NCI-H2081 treated with DMSO at 0.1 percent for 48 hours (cell line): ENCODE data around the gene BZW2.
"Not testable (repeated sequence)": the region's sequence is repeated elsewhere in the genome, so short reads cannot be mapped to it uniquely, and the experiment has no call there.

Source experiments
- DNase-seq: peaks from one replicate; lab custom pipeline; 2025; lab: John Stamatoyannopoulos, UW

The BZW2 gene

DNA sequence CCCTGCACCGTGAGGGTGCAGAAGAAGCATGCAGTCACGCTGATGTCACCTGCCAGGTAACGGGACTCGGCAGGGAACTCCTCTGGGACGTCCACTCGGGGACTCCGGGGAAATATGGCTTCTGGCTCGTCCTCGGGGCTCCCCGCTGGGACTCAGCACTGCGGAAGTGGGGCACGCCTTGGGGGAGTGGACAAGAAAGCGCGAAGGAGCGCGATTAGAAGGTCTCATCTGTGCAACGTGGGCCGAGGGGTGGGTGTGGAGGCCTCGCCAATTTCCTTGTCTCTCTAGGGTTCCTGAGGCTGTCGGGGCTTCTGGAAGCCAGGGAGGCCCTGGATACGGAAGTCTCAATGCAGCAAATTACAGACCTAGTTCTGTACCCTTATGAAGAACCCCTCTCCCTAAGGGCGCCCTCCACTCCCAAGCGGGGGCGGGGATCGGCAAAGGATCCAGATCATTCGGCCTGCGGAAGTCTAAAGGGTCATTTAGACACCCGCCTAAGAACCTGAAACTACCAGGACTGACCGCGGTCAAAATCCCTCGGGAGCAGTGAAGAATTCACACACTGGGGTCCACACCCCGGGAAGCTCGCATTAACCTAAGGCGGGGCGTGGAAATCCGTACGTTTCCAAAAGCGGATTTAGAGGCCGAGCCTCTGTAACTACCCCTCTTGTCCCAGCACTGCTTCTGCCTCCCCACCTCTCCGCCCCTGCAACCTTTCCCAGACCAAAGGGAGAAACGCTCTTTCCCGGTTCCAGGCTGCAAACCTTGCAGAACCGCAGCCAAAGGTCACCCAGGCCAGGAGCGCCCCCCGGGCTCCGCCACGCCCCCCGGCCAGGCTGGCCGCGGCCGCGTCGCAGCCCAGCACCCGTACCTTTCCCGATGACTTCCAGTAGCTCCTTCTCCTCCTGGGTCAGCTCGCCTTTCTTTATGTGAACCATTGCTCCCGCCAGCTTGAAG is 1.1 kb upstream of the BZW2 start:
- DNase-seq: no peak

DNA sequence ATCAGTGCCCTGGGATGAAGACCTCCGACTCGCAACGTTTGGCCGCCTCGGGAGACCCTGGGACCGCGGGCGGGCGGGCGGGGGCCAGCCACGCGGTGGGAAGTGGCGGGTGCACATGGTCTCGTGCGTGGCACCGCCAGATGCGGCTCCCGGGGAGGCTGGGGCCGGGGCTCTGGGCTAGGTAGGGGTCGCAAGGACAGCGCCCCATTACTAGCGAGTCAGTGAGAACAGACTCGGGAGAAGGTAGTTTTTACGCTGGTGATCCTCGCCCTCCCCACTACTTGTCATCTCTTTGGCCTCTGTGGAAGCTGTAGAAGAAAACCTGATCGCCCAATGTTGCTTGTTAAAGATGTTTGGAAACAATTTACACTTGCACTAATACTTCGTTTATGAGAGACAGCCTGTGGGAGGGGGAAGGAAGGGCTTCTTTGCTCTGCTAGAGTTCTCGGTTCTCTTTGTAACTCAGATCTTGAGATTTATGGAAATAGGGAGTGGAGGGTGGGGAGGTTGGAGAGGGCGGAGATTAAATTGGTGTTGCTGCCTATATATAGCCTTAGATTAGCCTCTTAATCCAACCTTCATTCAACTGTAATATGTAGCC is 591 bp downstream of the BZW2 start:
- DNase-seq: no peak

DNA sequence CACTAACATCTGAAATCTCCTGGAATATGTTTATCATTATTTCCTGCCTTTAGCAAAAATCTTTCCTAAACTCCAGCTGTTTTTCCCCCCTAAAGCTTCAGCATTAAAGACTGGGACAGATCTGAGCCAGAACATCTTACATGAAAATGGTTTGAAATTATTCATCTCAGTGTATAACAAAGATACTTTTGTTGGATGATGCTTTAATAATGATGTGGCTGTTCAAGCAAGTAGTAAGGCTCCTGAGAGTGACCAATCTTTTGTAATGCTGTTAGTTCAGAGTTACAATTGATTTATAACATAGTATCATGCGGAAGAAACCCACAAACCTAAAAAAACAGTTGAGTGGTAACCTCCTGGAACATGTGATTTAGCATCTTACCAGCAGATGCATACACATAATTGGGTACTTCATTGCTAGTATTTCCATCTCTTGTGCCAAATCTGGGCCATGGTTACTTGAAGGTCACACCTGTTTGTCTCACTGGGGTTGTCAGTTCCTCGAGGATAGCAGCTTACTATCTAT is 1.5 kb downstream of the BZW2 start:
- DNase-seq: no peak

DNA sequence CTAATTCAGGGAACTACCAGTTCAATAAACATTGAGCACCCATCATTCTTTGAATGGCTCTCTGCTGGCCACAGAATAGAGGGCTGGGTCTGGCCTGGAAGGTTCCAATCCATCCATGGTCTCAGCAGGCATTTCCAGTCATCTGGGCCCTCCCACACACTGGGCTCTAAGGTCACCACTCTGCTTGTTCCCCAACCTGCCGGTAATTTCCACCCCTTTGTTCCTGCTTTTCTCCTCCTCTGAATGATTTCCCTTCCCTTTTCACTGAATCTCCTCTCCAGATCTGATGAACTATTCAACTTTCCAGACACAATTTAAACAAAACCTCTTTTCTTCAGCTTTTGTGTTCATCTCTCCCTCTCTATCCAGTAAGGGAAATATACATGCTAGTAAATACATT is 2.6 kb downstream of the BZW2 start:
- no peak for DNase-seq

DNA sequence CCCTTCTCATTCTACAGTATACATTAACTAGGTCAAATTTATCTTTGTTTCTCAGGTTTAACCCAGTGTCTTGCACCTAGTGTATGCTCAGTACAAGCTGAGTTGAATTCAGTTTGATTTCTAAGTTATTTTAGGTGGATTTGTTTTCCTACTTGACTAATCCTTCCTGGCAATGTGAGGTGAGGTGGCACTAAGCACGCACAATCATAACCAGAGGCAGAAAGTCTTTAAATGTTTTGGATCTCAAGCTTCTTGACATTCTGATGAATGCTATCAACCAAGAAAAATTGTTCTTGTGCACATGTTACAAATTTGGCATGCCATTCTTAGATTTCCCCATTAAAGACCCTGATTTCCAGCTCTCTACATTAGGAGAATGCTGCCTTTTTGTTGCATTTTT is 3.2 kb downstream of the BZW2 start:
- no peak for DNase-seq

DNA sequence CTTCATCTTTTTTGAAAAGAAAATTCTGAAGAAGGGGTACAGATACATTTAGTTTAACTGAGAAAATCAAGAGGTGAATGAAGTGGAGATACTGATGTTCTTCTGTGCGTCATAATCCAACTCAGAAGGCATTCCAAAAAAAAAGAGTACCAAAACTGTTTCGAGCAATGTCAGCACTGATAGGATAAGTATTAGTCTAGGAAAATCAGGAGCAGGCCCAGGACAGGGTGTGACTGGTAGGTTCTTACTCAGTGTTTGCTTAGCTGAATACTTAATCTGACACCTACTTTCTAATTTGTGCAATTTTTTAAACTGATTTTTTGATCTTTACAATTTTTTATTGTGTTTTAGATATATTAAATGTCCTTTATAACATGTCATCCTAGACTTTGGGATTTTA is 4.3 kb downstream of the BZW2 start:
- DNase-seq: no peak

DNA sequence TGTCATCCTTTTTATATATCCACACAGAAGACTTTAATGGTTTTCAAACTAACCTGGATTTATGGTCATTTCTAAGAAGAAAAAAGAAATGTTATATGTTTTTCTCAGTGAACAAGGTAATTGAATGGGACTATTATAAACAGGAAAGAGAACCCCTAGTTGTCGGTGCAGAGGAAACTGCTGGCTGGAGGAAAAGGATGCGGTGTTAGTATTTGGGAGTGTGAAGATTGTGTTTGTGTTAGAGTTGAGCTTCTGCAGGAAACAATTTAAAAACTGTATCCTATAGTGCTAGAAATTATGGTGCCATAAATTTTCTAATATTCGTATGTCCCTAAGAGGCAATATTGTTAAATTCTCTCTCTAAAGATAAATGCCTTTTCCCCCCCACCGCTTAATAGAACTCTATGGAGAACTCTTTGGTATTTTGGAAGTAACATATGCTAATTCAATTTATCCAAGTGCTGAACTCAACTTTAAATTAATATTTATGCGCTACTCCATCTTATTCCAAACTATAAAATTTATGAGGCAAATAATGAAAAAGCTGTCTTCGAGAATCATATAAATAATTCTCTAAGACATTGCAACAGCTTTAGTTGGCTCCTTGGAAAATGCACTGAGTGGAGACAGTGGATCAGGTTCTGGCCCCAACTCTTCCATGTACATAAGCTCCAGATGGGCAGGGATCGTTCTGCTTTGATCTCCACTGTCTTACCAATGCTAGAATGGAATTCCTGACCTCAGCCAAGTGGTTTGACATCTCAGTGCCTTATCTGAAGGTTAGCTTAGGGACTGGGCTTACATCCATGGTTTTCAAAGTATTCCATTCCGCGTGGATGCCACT is 5.6 kb downstream of the BZW2 start:
- DNase-seq: no peak

DNA sequence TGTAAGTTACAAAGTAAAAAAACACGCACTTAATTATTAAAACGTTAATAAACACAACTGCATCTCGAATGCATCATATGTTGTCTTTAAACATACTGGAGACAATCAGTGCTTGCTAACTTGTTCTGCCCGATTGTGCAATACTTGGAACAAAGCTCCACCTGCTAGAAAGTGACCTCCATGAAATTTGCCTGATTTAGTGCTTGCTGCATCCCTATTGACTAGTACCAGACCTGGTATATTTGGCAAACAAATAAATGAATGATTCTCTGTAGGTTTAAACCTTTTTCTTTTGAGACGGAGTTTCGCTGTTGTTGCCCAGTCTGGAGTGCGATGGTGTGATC is 6.2 kb downstream of the BZW2 start:
- DNase-seq: no peak

DNA sequence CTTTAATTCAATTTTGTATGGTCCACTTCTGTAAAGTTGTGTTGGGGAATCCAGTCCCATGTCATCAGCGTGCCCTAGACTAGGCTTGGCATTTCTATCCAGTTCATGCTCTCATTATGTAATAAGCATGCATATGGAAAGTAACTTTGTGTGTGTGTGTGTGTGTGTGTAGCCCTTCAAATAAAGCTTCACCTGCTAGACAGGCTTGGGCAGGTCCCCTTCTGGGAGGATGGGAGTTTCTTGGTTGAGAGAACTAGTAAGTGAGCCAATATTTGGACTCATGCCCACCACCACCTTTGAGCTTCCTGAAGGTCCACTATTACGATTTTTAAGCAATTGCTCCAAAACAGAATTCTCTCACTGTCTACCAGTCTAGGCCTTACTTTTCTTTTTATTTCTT is 6.9 kb downstream of the BZW2 start:
- no peak for DNase-seq

DNA sequence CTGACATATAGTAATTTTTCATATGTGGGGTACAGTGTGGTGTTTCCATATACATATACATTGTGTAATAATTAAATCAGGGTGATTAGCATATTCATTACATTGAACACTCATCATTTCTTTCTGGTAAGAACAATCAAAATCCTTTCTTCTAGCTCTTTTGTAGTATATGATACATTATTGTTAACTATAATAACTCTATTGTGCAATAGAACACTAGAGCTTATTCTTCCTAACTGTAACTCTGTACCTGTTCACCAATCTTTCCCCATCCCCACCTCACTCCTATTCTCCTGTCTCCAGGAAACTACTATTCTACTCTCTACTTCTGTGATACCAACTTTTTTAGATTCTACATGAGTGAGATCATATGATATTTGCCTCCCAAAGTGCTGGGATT is 9.4 kb downstream of the BZW2 start:
- DNase-seq: no peak

DNA sequence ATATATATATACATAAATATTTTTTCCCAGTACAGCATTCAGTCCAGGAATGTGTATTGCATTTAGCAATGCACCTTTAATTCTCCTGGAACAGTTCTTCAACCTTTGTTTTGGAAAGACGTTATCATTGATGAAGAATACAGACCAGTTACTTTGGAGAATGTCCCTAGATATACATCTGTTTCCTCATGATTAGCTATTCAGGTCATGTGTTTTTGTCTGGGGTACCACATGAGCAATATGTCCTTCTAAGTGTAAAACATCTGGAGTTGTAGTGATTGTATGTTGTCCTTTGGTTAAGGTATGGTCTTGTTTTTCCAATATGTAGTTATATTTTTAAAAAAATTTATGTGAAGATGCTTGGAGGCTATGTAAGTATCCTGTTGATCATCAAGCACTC is 10.2 kb downstream of the BZW2 start:
- DNase-seq: no peak

DNA sequence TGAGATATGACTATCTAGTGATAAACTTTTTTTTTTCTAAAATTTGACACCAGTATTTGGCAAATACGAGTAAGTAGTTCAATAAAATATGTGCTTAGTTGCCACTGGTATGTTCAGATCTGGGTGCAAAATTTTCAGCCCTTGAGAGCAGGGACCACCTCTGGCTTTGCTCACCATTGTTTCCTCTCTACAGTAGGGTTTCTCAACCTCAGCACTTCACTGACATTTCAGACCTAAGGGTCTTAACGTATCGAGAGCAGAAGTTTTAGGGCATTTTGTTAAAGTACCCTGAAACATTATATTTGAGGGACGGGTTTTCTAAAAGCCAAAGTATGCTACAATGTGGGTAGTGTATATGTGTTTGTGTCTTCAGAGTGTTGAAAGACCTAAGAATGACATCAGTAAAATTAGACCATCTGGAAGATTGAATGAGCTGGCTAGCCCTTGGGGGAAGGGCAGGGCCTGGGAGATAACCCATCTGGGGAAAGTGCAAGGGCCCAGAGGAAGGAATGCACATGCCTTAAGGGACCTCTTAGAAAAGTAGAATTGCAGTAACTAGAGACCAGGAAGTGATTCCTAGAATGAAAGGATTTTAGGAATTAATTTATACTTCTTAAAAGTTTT is 11.8 kb downstream of the BZW2 start:
- DNase-seq: no peak

DNA sequence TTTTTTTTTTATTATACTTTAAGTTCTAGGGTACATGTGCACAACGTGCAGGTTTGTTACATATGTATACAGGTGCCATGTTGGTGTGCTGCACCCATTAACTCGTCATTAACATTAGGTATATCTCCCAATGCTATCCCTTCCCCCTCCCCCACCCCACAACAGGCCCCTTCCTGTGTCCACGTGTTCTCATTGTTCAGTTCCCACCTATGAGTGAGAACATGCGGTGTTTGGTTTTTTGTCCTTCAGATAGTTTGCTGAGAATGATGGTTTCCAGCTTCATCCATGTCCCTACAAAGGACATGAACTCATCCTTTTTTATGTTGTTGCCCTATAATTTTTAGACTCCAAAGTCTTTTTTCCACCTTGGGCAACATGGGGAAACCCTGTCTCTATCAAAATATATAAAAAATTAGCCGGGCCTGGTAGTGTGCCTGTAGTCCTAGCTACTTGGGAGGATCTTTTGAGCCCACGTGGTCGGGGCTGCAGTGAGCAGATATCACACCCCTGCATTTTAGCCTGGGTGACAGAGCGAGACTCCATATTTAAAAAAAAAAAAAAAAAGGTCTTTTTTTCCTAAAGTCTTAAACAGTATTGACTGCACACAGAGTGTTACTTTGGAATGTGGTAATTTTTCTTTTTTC is 14.0 kb downstream of the BZW2 start:
- not testable (repeated sequence) for DNase-seq

DNA sequence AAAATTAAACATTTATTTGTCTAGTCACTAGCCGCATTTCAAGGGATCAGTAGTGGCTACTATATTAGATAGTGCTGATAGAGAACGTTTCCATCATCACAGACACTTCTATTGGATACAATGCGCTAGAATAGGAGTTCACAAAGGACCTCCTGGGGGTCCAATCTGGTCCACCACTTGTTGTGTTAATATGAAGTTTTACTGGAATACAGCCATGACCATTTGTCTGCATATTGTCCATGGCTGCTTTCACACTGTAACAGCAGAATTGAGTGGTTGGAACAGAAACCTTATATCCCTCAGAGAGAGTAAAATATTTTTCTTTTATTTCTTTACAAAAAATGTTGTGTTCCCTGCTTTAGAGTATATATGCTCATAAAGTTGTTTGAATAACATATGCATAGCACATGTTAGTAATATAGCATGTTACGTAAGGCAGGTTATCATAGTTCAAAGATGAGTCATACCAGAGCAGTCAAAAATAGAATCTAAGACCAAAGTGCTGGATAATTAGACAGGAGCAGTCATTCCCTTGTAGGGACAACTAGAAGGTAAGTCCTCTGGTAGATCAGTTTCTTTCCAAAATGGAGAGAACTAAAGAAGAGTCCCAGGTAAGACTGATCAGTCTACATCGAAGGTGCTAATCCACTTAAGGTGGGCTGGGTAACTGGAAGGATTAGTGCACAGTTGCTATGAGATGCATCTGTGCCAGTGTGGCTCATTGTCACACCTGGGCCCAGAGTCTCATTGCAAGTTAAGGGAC is 14.9 kb downstream of the BZW2 start:
- DNase-seq: no peak

DNA sequence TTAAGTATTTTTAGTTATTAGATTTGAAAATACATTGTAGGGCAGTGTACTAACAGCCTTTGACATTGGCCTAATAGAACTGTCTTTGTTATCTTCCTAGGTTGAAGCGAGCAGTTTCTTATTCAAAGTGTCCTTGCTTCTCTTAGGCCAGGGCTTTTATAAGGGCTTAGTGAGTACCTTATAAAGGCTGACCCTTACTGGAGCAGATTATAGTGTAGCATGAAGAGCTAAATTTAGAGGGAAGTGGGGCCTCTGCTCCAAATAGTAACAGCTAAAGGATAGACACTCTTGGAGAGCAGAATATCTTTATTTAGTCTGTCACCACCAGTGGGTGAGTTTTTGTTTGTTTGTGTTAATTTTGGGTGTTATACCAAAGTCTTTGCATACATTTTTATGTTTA is 15.9 kb downstream of the BZW2 start:
- no peak for DNase-seq

DNA sequence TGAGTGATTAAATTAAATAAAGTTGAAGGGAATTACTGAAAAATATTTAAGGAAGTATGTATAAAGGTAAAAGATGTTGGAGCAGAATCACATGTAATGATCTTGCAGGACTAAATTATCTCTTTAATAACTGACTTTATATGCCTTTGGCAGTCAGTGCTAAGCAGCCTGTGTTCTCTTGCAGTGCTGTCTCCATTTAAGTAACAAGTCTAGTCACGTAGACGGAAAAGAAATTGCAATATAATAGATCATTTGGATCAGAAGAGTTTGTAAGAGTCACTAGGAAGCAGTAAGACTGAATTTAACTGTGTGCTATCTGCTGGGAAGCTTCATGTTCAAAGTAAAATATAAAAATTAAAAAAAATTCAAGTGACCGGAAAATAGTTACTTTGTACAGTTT is 21.4 kb downstream of the BZW2 start:
- no peak for DNase-seq

DNA sequence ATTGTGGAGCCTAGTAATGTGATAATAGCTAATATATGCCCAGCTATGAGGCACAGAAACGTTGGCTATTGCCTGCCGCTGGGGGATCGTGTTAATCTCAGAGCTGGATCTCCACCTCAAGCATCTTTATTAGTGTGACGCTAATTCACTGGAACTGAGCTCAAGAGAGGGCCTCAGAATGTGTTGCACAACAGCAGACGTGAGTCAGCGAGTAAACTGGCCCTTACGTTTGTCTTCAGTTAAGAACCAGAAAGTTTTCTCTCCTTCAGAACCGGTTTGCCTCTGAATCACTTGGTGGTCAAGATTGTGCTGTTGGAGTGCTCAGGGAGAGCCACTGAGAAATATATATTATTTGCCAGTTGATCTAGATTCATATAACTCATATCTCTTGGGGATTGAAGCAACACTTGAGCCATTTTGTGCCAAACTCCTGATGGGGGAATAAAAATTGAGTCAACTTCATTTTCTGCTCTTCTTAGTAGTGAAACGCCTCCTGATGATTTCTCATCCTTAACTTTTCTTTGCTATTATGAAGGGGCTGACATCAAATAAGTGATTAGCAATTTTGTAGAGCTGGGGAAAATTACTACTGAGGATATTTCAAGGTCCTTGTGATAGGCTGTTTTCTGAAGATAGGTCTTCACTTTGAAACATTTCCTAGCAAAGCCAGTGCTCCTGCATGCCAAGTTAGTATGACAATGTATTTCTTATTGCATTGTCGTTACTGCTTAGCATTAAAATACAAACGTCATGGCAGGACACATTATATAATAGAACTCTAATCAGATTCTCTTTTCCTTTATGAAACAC is 22.3 kb downstream of the BZW2 start:
- DNase-seq: no peak

DNA sequence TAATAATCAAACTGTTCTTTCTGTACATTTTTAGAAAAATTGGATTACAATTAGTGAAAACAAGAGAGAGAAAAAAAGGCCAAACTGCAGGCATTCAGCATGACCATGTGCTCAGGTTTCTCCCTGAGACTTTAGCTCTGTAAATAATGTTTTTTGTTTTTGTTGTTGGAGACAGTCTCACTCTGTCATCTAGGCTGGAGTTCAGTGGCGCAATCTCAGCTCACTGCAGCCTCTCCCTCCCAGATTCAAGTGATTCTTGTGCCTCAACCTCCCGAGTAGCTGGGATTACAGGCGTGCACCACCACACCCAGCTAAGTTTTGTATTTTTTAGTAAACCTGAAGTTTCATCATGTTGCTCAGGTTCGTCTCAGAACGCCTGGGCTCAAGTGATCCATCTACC is 23.0 kb downstream of the BZW2 start:
- DNase-seq: no peak

DNA sequence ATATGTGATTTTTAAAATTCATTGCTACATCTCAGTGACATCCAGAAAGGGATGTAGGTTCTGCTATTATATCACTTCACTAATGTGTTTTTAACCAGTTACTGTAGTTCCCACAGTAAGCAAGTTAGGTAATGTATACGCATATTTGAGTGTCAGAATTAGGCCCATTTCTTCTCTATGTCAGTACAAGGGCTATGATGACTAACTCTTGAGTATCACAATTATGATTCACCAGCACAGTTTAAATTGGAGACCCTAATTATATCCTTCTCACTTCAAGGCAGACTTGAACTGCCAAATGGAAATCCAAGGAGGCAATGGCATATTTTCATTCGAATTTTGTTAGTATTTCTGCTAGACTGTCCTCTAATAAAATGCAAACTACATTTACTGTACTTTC is 23.6 kb downstream of the BZW2 start:
- no peak for DNase-seq

DNA sequence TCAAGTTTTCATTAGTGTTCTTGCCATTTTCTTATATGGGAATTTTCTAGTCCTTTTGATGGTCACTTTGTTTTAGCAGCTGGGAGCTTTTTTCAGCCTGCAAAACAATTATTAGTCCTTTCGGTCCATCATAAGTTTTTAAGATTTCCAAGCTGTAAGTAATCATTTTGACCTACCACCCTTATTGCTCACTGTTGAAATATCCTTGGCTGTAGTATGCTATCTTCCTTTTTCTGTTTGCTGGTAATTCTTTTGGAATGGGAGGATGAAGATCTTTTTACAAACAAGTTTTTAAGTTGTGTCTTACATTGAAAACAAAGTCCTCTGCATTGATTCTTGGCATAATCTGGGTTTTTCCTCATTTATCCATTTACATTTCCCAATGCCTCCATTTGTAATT is 24.0 kb downstream of the BZW2 start:
- no peak for DNase-seq
